COR-L47 (cell line): ENCODE measurements around the gene FTCD.

Experiments used
- DNase-seq: peaks from one replicate; lab custom pipeline; 2025; lab: John Stamatoyannopoulos, UW

Gene FTCD

GRCh38 chr21:46124083-46124925 is 31.1 kb downstream of the FTCD start:
- no peak for DNase-seq

DNA sequence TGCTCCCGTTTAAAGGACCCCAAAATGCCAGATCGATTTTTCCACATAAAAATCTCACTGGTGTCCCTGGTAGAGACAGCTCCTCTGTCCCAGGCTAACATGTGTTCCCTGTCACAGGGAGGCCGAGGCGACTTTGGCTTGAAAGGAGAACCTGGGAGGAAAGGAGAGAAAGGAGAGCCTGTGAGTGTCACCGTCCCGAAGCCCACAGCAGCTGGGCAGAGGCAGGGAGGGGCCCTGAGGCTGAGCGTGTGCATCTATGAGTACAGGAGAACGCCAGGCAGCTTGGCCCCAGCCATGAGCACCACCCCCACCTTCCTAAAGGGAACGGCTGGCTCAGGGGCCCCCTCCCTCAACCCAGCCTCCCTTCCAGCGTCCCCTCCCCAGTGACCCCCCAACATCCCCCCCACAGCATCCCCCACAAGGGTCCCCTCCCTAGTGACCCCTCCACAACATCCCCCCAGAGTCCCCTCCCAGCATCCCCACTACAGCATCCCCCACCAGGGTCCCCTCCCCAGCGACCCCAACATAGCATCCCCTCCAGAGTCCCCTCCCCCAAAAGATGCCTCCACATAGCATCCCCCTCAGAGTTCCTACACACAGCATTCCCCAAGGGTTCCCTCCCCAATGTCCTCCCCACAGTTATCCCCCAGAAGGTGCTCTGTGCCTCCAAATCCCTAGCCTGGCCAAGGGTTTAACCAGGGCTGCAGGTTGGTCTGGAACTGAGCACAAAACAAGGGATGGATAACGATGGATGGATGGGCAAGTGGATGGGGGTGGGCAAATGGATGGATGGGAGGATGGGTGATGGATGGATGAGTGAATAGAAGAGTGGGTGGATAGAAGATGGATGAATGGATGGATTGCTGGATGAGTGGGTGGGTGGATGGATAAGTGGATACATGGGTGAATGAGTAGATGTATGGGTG is 32.4 kb downstream of the FTCD start:
- DNase-seq: no peak

DNA sequence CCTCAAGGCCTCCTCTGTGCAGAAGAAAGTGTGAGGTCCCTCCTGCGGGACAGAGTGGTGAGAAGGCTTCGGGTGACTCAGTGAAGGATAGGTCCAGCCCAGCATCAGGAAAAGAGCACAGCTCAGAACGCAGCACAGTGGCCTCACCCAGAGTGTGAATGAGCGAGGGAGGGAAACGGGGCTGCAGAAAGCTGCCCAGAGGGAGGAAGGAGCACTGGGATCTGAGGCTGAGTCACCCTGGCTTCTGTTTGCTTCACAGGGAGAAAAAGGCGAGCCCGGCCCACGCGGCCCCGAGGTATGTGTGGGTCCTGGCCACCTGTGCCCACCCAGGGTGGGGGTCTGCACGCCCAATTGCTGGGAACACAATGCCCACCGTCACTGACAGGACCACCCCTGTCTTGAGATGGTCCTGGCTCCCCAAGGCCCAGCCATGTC is 33.1 kb downstream of the FTCD start:
- no peak for DNase-seq

GRCh38 chr21:46121286-46122221 is 33.8 kb downstream of the FTCD start:
- DNase-seq: no peak

- no peak for DNase-seq
These were observed 34.8 kb downstream of the FTCD start for GRCh38 chr21:46120301-46121285.

- no peak for DNase-seq
These were observed 35.6 kb downstream of the FTCD start for GRCh38 chr21:46119637-46120271.

DNA sequence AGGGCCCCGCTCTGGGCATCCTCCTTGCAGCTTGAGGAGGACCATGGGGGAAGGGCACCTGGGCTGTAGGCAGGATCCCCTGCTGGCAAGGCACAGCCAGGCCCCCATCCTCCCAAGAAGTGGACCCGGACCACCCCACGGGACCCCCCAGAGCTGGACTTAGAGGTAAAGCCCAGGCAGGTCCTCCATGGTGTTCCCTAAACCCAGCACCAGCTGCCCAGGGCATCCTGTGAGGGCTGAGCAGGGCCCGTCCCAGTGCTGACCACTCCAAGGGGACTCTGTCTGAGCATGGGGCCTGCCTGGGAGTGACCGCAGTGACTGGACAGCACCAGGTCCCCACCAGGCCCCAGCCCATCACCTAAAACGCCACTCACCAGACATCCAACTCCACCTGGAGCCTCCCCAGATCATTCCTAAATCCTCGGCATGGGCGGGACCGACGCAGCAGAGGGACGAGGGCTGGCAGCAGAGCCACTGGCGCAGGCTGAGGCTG is 36.2 kb downstream of the FTCD start:
- no peak for DNase-seq

- no peak for DNase-seq
These were observed 36.8 kb downstream of the FTCD start for GRCh38 chr21:46118316-46119143.

- DNase-seq: no peak
These were observed 37.6 kb downstream of the FTCD start for GRCh38 chr21:46117586-46118315.

GRCh38 chr21:46116776-46117585 is 38.4 kb downstream of the FTCD start:
- no peak for DNase-seq

- no peak for DNase-seq
These were observed 39.1 kb downstream of the FTCD start for GRCh38 chr21:46116189-46116775.

- DNase-seq: no peak
These were observed 39.8 kb downstream of the FTCD start for GRCh38 chr21:46115441-46116188.

GRCh38 chr21:46114963-46115362 is 40.4 kb downstream of the FTCD start:
- no peak for DNase-seq

- DNase-seq: no peak
These were observed 41.7 kb downstream of the FTCD start for GRCh38 chr21:46113497-46114176.

DNA sequence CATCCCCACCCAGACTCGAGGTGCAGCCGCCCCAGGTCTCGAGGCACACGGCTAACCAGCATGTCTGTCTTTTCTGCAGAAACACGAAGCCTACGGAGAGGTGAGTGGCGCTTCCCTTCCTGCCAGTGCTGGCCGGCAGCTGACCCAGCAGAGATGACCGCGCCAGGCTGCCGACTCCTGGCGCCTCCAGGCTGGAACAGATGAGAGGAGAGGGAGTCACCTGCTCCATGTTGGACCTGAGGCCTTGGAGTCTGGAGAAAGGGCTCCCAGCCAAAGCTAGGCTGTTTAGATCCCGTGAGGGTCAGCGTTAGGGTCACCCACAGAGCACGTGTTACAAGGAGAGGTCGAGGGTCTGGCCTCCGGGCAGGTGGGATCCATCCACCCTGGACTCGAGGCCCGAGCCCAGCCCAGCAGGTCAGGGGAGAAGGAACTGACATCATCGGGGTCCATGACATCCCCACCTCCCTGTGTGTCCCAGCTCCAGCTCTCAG is 42.6 kb downstream of the FTCD start:
- no peak for DNase-seq
